ENCODE data around the gene RPL41. TPM values are rescaled to one million over a fixed set of nuclear protein-coding genes. Genes with fewer than 3 reads are reported as not detected.

Gene RPL41
- total and polyA plus RNA-seq, 12 donors, result 475 to 5,263 (median 2,004) TPM

GRCh38 chr12:56137853-56138571 lies 21.6 kb downstream of the RPL41 start:
- ATAC-seq (peak in 1 of 8 donors; percentile 27), DNase-seq (no peak)
- H3K9me3 ChIP-seq, result no peaks in the 10 kb centered on the region
- TF ChIP-seq CTCF (IDR thresholded peaks at IDR 0.05), result no peak
- peaks cover 0 to 14% (median 2%) of the 10 kb centered on the region in 9 donors for H3K4me1 ChIP-seq
- H3K4me3 ChIP-seq, result no peak overlapping the region
- intact Hi-C loops (cut with DNase I), result no loop called here
- WGBS, 2 donors, result 93 to 94% methylated on average over 14 of the region's 14 CpGs
- no peaks in the 10 kb centered on the region for H3K27me3 ChIP-seq
- H3K27ac ChIP-seq, result no peak overlapping the region
- H3K36me3 ChIP-seq, result peaks cover 0 to 100% (median 80%) of the 10 kb centered on the region in 9 donors

GRCh38 chr12:56141946-56142784 lies 25.7 kb downstream of the RPL41 start:
- intact Hi-C loops (cut with DNase I), result loop anchor here in 1 of 10 donors (2.0 kb wide), 1 partner anchor 13 kb away; the partner anchor contains the start of gene ESYT1
- peaks cover 0 to 83% (median 57%) of the 10 kb centered on the region in 9 donors for H3K36me3 ChIP-seq
- H3K4me3 ChIP-seq, result no peak overlapping the region
- no peak for DNase-seq
- peaks cover 8 to 51% (median 30%) of the 10 kb centered on the region in 9 donors for H3K4me1 ChIP-seq
- peak in 1 of 8 donors; percentile 19 for ATAC-seq
- TF ChIP-seq CTCF (IDR thresholded peaks at IDR 0.05), result no peak
- no peaks in the 10 kb centered on the region for H3K9me3 ChIP-seq
- WGBS, 2 donors, result 89 to 90% methylated on average over 19 of the region's 19 CpGs
- H3K27me3 ChIP-seq, result no peaks in the 10 kb centered on the region
- H3K27ac ChIP-seq, result peak overlapping the region in 8 of 10 donors; percentile 11 to 91 (median 80)

- no peaks in the 10 kb centered on the region for H3K9me3 ChIP-seq
- peak overlapping the region; percentile 68 to 91 (median 82) for H3K27ac ChIP-seq
- ATAC-seq, result no peak
- H3K36me3 ChIP-seq, result peaks cover 0 to 73% (median 48%) of the 10 kb centered on the region in 9 donors
- intact Hi-C loops (cut with DNase I), result loop anchor here in 1 of 10 donors (2.0 kb wide), 1 partner anchor 14 kb away; the partner anchor contains the start of gene ESYT1
- peaks cover 8 to 55% (median 35%) of the 10 kb centered on the region in 9 donors for H3K4me1 ChIP-seq
- 73 to 76% methylated on average over 4 of the region's 4 CpGs for WGBS, 2 donors
- H3K4me3 ChIP-seq, result no peak overlapping the region
- no peak for DNase-seq
- H3K27me3 ChIP-seq, result no peaks in the 10 kb centered on the region
- no peak for TF ChIP-seq CTCF (IDR thresholded peaks at IDR 0.05)
Observed at GRCh38 chr12:56143217-56143616, 26.8 kb downstream of the RPL41 start.

GRCh38 chr12:56143870-56144269 lies 27.4 kb downstream of the RPL41 start:
- Histone ChIP-seq H3K27me3 (no peaks in the 10 kb centered on the region), H3K4me1 (peaks cover 8 to 55% (median 35%) of the 10 kb centered on the region in 9 donors), H3K4me3 (no peak overlapping the region), H3K9me3 (no peaks in the 10 kb centered on the region), H3K36me3 (peaks cover 0 to 66% (median 45%) of the 10 kb centered on the region in 9 donors), H3K27ac (peak overlapping the region; percentile 68 to 91 (median 82))
- DNase-seq (peak; percentile 46 to 58), ATAC-seq (peak; percentile 30 to 90 (median 84))
- WGBS, 2 donors, result 63 to 64% methylated on average over 8 of the region's 8 CpGs
- intact Hi-C loops (cut with DNase I), result loop anchor here in 1 of 10 donors (2.0 kb wide), 1 partner anchor 15 kb away; the partner anchor contains the start of gene ESYT1
- TF ChIP-seq CTCF (IDR thresholded peaks at IDR 0.05), result no peak

Measured in heart right ventricle (tissue), 16 donors.